ENCODE results near the gene GLI1.

GLI1 gene

GRCh38 chr12:57469296-57470164 lies 9.9 kb downstream of the GLI1 start:
- H3K4me3 Mint-ChIP-seq, result no peak overlapping the region
- no peaks in the 10 kb centered on the region for H3K27me3 Mint-ChIP-seq
- no peak overlapping the region for H3K27ac Mint-ChIP-seq
- H3K9me3 Mint-ChIP-seq, result no peaks in the 10 kb centered on the region
- peaks cover 44% of the 10 kb centered on the region for H3K4me1 Mint-ChIP-seq
- no peak for DNase-seq
- peaks cover 58% of the 10 kb centered on the region for H3K36me3 Mint-ChIP-seq
- CTCF ChIA-PET, result interaction anchor here (2.7 kb wide), 1 partner anchor 11 kb away, joined by 7 read pairs; no protein-coding TSS in a partner anchor

- Mint-ChIP-seq H3K9me3 (no peaks in the 10 kb centered on the region), H3K27ac (no peak overlapping the region), H3K36me3 (peaks cover 63% of the 10 kb centered on the region), H3K4me3 (no peak overlapping the region), H3K27me3 (no peaks in the 10 kb centered on the region), H3K4me1 (peaks cover 46% of the 10 kb centered on the region)
- CTCF ChIA-PET, result interaction anchor here (2.7 kb wide), 1 partner anchor 12 kb away, joined by 7 read pairs; no protein-coding TSS in a partner anchor
- DNase-seq, result no peak
Observed at GRCh38 chr12:57470286-57470969, 10.8 kb downstream of the GLI1 start.

GRCh38 chr12:57470970-57471656 lies 11.5 kb downstream of the GLI1 start:
- Mint-ChIP-seq H3K27ac (no peak overlapping the region), H3K36me3 (peaks cover 64% of the 10 kb centered on the region), H3K27me3 (no peaks in the 10 kb centered on the region), H3K4me3 (no peak overlapping the region), H3K9me3 (no peaks in the 10 kb centered on the region), H3K4me1 (peaks cover 48% of the 10 kb centered on the region)
- DNase-seq, result no peak
- CTCF ChIA-PET, result interaction anchor here (1.3 kb wide), 1 partner anchor 12 kb away, joined by 5 read pairs; no protein-coding TSS in a partner anchor

GRCh38 chr12:57471661-57472060 lies 12.1 kb downstream of the GLI1 start:
- Mint-ChIP-seq H3K27ac (no peak overlapping the region), H3K4me1 (peaks cover 51% of the 10 kb centered on the region), H3K4me3 (no peak overlapping the region), H3K36me3 (peaks cover 70% of the 10 kb centered on the region), H3K27me3 (no peaks in the 10 kb centered on the region), H3K9me3 (no peaks in the 10 kb centered on the region)
- DNase-seq, result no peak
- CTCF ChIA-PET, result interaction anchor here (1.3 kb wide), 1 partner anchor 13 kb away, joined by 5 read pairs; no protein-coding TSS in a partner anchor

GRCh38 chr12:57472391-57472790 lies 12.8 kb downstream of the GLI1 start:
- no peaks in the 10 kb centered on the region for H3K9me3 Mint-ChIP-seq
- peaks cover 71% of the 10 kb centered on the region for H3K36me3 Mint-ChIP-seq
- H3K27me3 Mint-ChIP-seq, result no peaks in the 10 kb centered on the region
- peaks cover 51% of the 10 kb centered on the region for H3K4me1 Mint-ChIP-seq
- H3K4me3 Mint-ChIP-seq, result no peak overlapping the region
- no peak for DNase-seq
- no peak overlapping the region for H3K27ac Mint-ChIP-seq
- CTCF ChIA-PET, result interaction anchor here (1.3 kb wide), 1 partner anchor 14 kb away, joined by 5 read pairs; no protein-coding TSS in a partner anchor

- H3K27ac Mint-ChIP-seq, result no peak overlapping the region
- H3K27me3 Mint-ChIP-seq, result no peaks in the 10 kb centered on the region
- peaks cover 55% of the 10 kb centered on the region for H3K4me1 Mint-ChIP-seq
- CTCF ChIA-PET, result interaction anchor here (3.1 to 6.2 kb wide), 2 partner anchors 10 to 15 kb away, joined by 13 to 67 read pairs; partner anchors contain the start of gene GLI1
- H3K4me3 Mint-ChIP-seq, result no peak overlapping the region
- H3K9me3 Mint-ChIP-seq, result no peaks in the 10 kb centered on the region
- no peak for DNase-seq
- H3K36me3 Mint-ChIP-seq, result peaks cover 64% of the 10 kb centered on the region
Observed at GRCh38 chr12:57473392-57473791, 13.8 kb downstream of the GLI1 start.

GRCh38 chr12:57473886-57474285 lies 14.3 kb downstream of the GLI1 start:
- peaks cover 63% of the 10 kb centered on the region for H3K36me3 Mint-ChIP-seq
- no peaks in the 10 kb centered on the region for H3K9me3 Mint-ChIP-seq
- H3K27me3 Mint-ChIP-seq, result no peaks in the 10 kb centered on the region
- DNase-seq, result no peak
- H3K27ac Mint-ChIP-seq, result no peak overlapping the region
- H3K4me3 Mint-ChIP-seq, result peak overlapping the region; percentile 69
- CTCF ChIA-PET, result interaction anchor here (1.0 to 6.2 kb wide), 3 partner anchors 11 to 42 kb away, joined by 3 to 67 read pairs (median 13); partner anchors contain the start of gene GLI1
- H3K4me1 Mint-ChIP-seq, result peaks cover 60% of the 10 kb centered on the region

- no peak overlapping the region for H3K27ac Mint-ChIP-seq
- no peak for DNase-seq
- H3K27me3 Mint-ChIP-seq, result no peaks in the 10 kb centered on the region
- peak overlapping the region; percentile 69 for H3K4me3 Mint-ChIP-seq
- CTCF ChIA-PET, result interaction anchor here (1.0 to 6.2 kb wide), 5 partner anchors 11 to 56 kb away, joined by 3 to 67 read pairs (median 3); partner anchors contain the start of gene GLI1
- peaks cover 59% of the 10 kb centered on the region for H3K36me3 Mint-ChIP-seq
- H3K4me1 Mint-ChIP-seq, result peaks cover 63% of the 10 kb centered on the region
- no peaks in the 10 kb centered on the region for H3K9me3 Mint-ChIP-seq
Observed at GRCh38 chr12:57474430-57474829, 14.8 kb downstream of the GLI1 start.

- peaks cover 55% of the 10 kb centered on the region for H3K36me3 Mint-ChIP-seq
Observed at GRCh38 chr12:57474862-57475261, 15.3 kb downstream of the GLI1 start.

GRCh38 chr12:57475271-57476161 lies 15.9 kb downstream of the GLI1 start:
- H3K9me3 Mint-ChIP-seq, result no peaks in the 10 kb centered on the region
- H3K36me3 Mint-ChIP-seq, result peaks cover 54% of the 10 kb centered on the region
- no peaks in the 10 kb centered on the region for H3K27me3 Mint-ChIP-seq
- H3K4me1 Mint-ChIP-seq, result peaks cover 70% of the 10 kb centered on the region
- DNase-seq, result peak; percentile 27
- CTCF ChIA-PET, result interaction anchor here (0.6 to 6.2 kb wide), 11 partner anchors 12 to 206 kb away, joined by 3 to 67 read pairs (median 3); partner anchors contain the start of genes GLI1 and MARS1
- peak overlapping the region; percentile 99 for H3K4me3 Mint-ChIP-seq
- H3K27ac Mint-ChIP-seq, result peak overlapping the region; percentile 99

More at GRCh38 chr12:57474862-57475261, 15.3 kb downstream of the GLI1 start:
- H3K4me1 Mint-ChIP-seq, result peaks cover 65% of the 10 kb centered on the region
- no peaks in the 10 kb centered on the region for H3K9me3 Mint-ChIP-seq
- CTCF ChIA-PET, result interaction anchor here (0.7 to 6.2 kb wide), 6 partner anchors 12 to 72 kb away, joined by 3 to 67 read pairs (median 4); partner anchors contain the start of gene GLI1
- no peak for DNase-seq
- H3K27ac Mint-ChIP-seq, result no peak overlapping the region
- H3K27me3 Mint-ChIP-seq, result no peaks in the 10 kb centered on the region
- peak overlapping the region; percentile 69 for H3K4me3 Mint-ChIP-seq

GRCh38 chr12:57476162-57476992 lies 16.8 kb downstream of the GLI1 start:
- H3K27ac Mint-ChIP-seq, result peak overlapping the region; percentile 99
- no peaks in the 10 kb centered on the region for H3K27me3 Mint-ChIP-seq
- H3K9me3 Mint-ChIP-seq, result no peaks in the 10 kb centered on the region
- DNase-seq, result peak; percentile 89
- peak overlapping the region; percentile 99 for H3K4me3 Mint-ChIP-seq
- H3K4me1 Mint-ChIP-seq, result peaks cover 75% of the 10 kb centered on the region
- H3K36me3 Mint-ChIP-seq, result peaks cover 50% of the 10 kb centered on the region
- CTCF ChIA-PET, result interaction anchor here (0.6 to 6.2 kb wide), 17 partner anchors 10 to 206 kb away, joined by 3 to 67 read pairs (median 4); partner anchors contain the start of genes GLI1, INHBE and MARS1
